ENCODE measurements around the gene KLF18.
"Not testable (repeated sequence)": the region's sequence is repeated elsewhere in the genome, so short reads cannot be mapped to it uniquely, and the experiment has no call there.

The KLF18 gene

GRCh38 chr1:44141531-44141930 is at the start of gene KLF18:
Gene KLF18 (minus strand): TSS chr1:44141631. CDS start chr1:44141631, 0 bp downstream.
- Histone ChIP-seq H3K27ac (no peak within 1 kb of the TSS), H3K4me3 (no peak within 1 kb of the TSS)

DNA sequence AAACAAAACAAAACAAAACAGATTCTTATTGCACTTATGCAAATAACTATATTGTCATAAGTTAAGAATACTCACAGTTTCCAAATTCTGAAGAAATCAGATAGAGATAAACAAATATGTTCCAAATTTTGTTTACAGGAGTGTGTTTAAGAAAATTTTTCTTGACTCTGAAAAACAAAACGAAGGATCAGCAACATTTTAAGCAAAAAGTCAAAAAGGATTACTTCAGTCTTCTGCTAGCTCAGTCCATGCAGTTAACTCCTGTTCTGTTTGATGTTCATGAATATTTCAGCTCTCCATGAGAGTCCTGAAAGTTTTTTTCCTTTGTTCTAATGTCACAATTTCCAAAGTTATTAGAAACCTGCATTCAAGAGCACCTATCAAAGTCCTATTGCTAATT is 33.2 kb upstream of the KLF18 start:
- H3K27ac ChIP-seq, result no peak overlapping the region

DNA sequence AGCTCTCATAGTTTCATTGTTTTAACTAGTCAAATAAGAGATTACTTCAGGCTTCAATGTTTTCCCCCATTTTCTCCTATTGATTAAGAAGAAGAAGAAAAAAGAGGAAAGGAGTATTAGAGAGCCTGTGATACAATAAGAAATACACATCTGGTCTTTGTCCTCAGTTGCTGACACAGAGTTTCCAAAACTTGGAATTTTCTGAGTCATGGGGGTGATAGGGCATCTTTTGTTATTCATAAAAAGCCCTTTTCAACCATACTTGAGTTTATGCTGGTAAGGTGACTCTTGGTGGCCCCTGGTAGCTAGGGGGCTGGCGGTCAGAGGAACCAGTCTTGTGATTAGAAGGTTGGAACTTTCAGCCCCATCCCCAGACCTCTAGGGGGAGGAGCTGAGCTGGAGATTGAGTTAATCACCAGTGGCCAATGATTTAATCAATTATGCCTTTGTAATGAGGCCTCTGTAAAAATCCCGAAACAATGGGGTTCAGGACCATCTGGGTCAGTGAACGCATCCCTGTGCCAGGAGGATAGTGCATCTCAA is 28.9 kb upstream of the KLF18 start:
- no peak overlapping the region for H3K27ac ChIP-seq
- H3K4me3 ChIP-seq, result no peak overlapping the region

More for the DNA sequence above, 33.2 kb upstream of the KLF18 start:
- no peak overlapping the region for H3K4me3 ChIP-seq

GRCh38 chr1:44168520-44169098 is 27.2 kb upstream of the KLF18 start:
- no peak overlapping the region for H3K27ac ChIP-seq
- no peak overlapping the region for H3K4me3 ChIP-seq

DNA sequence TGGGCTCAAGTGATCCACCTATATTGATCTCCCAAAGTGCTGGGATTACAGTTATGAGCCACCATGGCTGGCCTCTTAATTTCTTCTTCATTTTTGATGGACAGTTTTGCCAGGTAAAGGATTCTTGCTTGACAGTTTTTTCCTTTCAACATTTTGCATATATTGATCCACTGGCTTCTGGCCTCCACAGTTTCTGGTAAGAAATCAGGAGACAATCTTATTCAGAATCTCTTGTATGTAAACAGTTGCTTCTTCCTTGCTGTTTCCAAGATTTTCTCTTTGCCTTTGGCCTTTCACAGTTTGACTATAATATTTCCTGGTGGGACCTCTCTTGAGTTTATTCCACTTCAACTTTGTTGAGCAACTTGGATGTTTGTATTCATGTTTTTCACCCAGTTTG is 20.1 kb upstream of the KLF18 start:
- Histone ChIP-seq H3K4me3 (no peak overlapping the region), H3K27ac (no peak overlapping the region)

GRCh38 chr1:44158871-44159270 is 17.4 kb upstream of the KLF18 start:
- Histone ChIP-seq H3K27ac (no peak overlapping the region), H3K4me3 (no peak overlapping the region)

GRCh38 chr1:44157903-44158302 is 16.5 kb upstream of the KLF18 start:
- H3K4me3 ChIP-seq, result no peak overlapping the region

GRCh38 chr1:44154049-44154448 is 12.6 kb upstream of the KLF18 start:
- Histone ChIP-seq H3K27ac (no peak overlapping the region), H3K4me3 (no peak overlapping the region)

More at GRCh38 chr1:44157903-44158302, 16.5 kb upstream of the KLF18 start:
- no peak overlapping the region for H3K27ac ChIP-seq

- H3K27ac ChIP-seq, result no peak overlapping the region
Observed at GRCh38 chr1:44152692-44153091, 11.3 kb upstream of the KLF18 start.

GRCh38 chr1:44151808-44152207 is 10.4 kb upstream of the KLF18 start:
- Histone ChIP-seq H3K27ac (no peak overlapping the region), H3K4me3 (no peak overlapping the region)

More at GRCh38 chr1:44152692-44153091, 11.3 kb upstream of the KLF18 start:
- no peak overlapping the region for H3K4me3 ChIP-seq

DNA sequence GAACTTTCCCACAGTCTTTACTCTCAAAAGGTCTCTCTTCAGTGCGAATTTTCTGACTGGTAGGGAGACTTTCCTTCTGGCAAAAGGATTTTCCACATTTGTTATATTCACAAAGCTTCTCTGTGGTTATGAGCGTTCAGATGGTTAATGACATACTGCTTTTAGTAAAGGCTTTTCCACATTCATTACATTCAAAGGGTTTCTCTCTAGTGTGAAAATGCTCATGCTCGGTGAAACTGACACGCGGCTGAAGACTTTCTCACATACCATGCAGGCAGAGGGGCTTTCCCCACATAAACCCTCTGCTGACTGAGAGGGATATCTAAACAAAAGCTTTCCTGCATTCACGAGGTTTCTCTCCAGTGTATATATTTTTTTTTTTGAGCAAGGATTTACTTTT is 9.9 kb upstream of the KLF18 start:
- no peak overlapping the region for H3K4me3 ChIP-seq
- H3K27ac ChIP-seq, result no peak overlapping the region

DNA sequence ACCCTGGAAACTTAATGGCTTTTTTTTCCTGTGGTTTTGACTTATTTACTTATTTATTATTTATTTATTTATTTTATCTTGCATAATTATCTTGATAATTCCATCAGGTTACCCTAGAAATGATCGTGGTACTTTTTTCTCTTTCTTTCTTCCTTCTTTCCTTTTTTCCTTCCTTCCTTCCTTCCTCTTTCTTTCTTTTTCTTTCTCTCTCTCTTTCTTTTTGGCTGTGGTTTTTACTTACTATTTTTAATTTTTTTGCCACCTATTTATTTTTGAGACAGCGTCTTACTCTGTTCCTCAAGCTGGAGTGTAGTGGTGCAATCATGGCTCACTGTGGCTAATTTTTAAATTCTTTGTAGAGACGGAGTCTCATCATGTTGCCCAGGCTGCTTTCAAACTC is 6.2 kb upstream of the KLF18 start:
- Histone ChIP-seq H3K4me3 (no peak overlapping the region), H3K27ac (no peak overlapping the region)

- H3K4me3 ChIP-seq, result no peak overlapping the region
- H3K27ac ChIP-seq, result no peak overlapping the region
Observed at GRCh38 chr1:44146536-44147361, 5.3 kb upstream of the KLF18 start.

DNA sequence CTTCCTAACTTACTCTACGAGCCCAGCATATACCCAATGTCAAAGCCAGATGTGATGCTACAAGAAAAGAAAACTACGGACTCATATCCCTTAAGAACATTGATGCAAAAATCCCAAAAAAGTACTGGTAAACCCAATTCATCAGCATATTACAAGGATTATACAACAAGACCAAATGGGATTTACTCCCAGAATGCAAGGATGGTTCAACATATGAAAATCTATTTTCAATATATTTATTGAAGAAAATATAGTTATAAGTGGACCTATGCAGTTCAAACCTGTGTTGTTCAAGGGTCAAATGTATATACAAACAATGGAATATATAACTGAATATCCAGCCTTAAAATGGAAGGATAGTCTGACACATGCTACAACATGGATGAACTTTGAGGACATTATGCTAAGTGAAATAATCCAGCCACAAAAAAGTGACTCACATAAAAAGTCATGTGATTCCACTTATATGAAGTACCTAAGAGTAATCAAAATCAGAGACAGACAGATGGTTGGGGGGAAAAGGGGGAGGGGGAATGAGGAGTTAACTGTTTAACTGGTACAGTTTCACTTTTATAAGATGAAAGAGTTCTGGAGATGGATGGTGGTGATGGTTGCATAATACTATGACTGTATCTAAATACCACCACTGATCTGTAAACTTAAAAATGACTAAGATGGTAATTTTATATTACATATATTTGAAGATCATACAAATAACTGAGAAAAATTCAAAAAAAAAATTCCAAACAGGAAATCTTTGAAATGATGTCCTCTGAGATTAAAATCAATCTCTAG is 3.7 kb upstream of the KLF18 start:
- no peak overlapping the region for H3K27ac ChIP-seq
- no peak overlapping the region for H3K4me3 ChIP-seq

GRCh38 chr1:44139565-44139964 is 1.9 kb downstream of the KLF18 start:
- H3K4me3 ChIP-seq, H3K27ac ChIP-seq: not testable (repeated sequence)

- H3K4me3 ChIP-seq, result no peak overlapping the region
- no peak overlapping the region for H3K27ac ChIP-seq
Observed at GRCh38 chr1:44138239-44138638, 3.2 kb downstream of the KLF18 start.

DNA sequence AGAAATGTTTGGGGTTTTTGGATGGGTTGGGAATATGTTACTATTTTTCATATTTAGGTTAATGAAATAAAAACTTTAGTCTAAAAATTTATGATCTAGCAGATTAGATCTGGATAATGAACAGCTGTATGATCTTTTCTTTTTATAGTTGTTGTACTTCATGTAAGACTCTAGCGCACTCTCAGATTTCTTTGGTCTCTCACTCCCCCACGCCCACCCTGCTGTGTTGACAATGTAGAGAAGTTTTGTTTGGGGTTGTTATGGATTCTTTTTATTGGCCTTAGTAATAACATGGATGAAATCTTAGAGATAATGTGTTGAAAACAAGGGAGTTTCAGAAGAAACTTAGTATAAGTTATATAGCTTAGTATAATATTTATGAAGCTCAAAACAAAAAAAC is 5.5 kb downstream of the KLF18 start:
- no peak overlapping the region for H3K4me3 ChIP-seq

DNA sequence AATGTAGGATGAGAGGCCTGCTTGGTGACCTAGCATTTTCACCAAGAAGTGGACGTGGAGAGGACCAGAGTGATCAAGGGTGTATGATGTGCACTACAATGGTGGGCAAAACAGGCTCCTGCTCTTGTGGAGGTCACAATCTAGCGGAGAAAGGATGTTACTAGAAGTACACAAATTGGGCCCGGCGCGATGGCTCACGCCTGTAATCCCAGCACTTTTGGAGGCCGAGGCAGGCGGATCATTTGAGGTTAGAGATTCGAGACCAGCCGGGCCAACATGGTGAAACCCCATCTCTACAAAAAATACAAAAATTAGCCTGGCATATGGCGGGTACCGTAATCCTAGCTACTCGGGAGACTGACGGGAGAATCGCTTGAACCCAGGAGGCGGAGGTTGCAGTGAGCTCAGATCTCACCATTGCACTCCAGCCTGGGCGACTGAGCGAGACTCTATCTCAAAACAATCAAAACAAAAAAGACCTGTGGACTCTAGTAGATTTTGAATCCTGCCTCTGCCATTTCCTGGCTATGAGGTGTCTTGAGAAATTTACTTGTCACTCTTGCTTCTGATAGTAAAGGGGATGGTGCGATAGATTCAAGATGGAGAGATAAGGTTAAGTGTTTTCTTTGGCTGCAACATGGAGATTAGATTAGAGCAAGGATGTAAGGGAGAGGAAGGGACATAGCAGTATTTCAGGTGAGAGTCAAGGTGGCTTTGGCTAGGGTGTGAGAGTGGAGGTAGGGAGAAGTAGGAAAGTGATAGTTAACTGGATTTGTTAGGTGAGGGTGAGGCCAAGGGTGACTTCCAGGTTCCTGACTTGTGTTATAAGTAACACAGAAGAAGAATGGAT is 7.1 kb downstream of the KLF18 start:
- no peak overlapping the region for H3K4me3 ChIP-seq
- no peak overlapping the region for H3K27ac ChIP-seq

More for the DNA sequence above, 5.5 kb downstream of the KLF18 start:
- no peak overlapping the region for H3K27ac ChIP-seq

GRCh38 chr1:44131411-44131810 is 10.0 kb downstream of the KLF18 start:
- Histone ChIP-seq H3K4me3 (no peak overlapping the region), H3K27ac (no peak overlapping the region)

All from skin epidermis (tissue), 12 donors.